ENCODE results near the gene PIM1.

- TF ChIP-seq CTCF (IDR thresholded peaks at IDR 0.05) (no peak), POLR2A (IDR thresholded peaks at IDR 0.05) (no peak)
Observed at GRCh38 chr6:37160922-37161778, 8.8 kb upstream of the PIM1 start.

Measured in right lobe of liver (tissue), 4 donors.